HG03354 (cell line): ENCODE results near the gene RHEX.
A peak's percentile ranks its signal among the peaks of the same experiment; 100 is the strongest.

ENCODE experiments used
- ATAC-seq: cut with Tn5 transposase; IDR thresholded peaks from one replicate; pipeline ENCODE4 v1.9.1; 2021; ENCODE audit warnings: mild to moderate bottlenecking; ENCODE audit not compliant: unreplicated experiment, poor library complexity, severe bottlenecking

RHEX gene

DNA sequence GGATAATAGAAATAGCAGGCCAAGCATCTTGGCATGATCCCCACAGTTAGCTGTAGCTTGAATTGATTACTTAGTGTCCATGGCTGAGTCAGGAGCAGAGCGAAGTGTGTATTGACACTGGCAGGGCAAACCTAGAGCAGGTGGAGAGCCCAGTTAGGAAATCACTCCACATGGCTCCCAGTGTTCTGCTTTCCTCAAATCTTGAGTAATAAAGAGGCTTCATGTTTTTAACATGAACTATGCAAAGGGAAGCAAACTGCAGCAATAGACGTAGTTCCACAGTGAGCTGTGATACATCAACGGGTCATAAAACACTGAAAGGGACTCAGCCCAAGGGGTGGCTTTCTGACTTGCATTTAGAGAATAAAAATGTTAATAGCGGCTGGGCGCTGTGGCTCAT, 28.9 kb downstream of the RHEX start:
- ATAC-seq = no peak

DNA sequence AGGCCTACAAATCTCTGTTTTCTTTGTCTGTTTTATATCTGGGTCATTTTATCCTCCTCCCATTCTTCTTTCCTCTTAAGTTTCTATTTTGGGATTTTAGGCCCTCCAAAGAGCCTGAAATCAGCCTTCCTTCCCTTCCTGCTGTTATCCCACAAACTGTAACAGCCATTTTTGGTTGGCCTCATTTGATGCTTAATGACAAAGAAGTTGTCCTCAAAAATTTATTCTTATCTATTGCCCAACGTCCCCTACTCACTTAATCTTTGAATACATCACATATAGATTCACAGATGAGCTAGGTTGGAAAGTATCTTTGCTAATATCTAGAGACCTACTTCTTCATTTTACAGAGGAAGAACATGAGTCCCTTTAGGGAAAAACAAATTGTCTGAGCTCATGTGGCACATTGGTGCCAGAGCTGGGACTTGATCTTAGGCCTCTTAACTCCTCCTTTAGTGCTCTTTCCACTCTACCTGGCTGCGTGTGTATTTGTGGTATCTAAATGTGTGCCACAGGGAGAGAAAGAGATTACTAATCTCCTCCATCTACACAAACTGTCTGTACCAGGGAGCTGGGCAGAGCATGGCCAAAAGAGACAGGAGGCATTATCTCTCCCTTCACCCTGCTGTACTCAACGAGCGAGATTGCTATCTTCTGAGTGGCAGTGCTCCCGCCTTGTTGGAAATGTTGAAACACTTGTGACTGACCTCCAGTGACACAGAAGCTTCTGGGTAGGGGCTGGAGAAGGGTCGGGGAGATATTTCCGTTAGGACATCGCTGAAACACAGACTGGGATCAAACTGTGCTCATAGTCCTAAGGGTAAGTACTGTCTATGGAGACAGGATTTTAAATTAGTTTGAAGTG, 30.1 kb downstream of the RHEX start:
- ATAC-seq = no peak

DNA sequence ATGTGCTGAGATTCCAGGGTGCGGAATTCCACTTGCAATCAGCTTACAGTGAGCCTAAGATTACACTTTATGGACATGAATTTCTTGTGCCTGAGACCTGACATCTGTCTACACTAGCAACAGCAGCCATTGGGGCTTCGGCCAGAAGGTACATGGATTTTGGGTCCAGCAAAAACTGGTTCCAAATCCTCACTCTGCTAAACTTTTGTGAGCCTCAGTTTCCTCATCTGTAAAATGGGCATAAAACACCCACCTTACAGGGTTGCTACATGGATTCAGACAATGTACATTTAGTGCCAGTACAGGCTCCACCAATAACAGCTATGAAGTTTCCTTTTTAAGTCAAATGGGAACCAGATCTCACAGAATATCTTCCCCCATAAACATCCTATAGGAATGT, 30.8 kb downstream of the RHEX start:
- ATAC-seq = no peak

DNA sequence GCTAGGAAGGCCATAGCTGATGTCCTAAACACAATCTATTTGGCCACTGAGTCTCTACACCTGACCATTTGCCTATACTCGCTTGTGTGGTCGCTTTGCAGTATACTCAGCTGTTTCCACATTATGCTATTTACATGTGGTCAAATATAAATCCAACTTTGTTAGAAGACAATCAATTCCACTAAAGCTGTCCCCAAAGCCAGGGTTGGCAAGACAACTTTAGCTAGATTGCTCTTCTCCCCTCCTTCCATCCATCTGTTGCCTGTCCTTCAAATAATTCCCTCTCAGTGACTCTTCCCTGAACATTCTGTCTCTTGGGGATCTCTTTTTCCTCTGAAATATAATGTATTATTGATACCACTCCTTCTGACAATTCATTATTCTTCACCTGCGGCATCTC, 34.1 kb downstream of the RHEX start:
- no peak for ATAC-seq

DNA sequence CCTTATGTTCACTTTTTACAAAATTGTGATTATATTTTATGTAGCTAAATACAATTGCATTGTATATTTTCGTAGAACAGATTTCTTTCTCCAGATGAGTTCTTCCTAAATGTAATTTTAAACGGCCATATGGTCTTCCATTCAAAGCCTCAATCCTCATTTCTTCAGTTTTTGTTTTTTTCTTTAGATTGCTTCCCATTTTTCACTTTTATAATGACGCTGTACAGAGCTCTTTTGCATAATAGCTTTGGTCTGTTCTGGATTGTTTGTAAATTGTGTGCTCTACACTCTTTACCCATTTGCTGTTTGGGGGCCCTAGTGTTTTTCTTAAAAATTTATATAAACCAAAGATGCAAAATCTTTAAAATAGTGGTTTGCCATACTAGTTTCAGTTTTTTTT, 36.4 kb downstream of the RHEX start:
- ATAC-seq = no peak

DNA sequence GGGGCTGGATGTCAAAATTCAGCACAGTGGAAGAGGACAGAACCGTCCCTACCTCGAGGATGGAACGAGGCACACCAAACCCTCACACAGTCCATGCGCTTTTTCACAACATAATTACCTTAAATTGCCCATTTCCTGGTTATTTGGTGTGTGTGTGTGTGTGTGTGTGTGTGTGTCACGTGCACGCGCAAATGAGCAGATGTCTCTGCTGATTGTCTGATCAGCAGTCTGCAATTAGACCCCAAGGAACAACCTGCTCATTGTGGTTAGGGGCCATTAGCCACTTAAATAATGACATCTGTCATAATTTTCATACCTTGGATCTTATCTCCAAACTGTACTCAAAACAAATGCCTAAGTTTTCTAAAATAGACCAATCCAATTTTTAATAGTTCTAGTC, 41.1 kb downstream of the RHEX start:
- ATAC-seq = no peak

DNA sequence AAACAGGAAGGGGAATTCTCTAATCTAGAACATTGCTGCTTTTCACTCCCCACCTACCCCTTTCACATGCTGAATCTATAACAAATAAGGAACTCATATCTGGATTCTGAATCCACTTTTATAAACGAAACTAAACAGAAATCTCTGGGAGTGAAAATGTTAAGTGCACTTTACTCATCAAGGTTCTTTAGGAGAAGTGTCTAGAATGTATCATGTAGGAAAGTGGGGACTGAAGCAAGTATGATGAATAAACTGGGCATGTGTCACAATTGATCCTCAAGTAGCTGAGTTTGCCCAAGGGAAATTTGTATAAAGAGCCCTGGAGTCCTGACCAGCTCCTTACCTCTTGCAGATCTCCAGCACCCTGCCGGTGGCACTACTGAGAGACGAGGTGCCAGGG, 44.4 kb downstream of the RHEX start:
- no peak for ATAC-seq

DNA sequence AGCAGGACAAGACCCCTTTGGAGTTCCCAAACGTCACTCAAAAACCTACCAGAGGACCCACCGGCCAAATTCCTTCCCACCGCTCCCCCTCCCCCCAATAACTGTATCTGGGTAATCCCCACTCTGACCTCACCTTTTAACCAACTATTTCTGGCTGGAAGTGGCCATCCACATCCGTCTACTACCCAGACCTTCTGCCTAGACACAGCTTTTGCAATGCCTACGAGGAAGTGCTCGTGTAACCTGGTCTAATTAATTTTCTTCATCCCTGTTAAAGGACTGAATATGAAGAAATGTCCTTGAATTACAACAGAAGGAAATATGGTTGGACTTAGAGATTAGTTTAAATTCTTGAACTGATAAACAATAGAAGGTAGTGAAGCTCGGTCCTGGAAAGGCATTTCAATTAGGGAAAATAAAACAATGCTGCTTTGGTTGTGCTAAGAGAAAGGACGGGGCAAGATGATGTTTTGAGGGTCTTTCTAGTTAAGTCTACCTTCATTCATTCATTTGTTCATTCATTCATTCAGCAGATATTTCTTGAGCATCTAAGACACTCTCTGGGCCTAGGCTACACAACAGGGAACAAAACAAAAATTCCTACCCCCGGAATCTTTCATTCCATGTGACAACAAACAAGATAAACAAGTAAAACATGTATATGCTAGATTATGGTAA, 45.4 kb downstream of the RHEX start:
- ATAC-seq = no peak

DNA sequence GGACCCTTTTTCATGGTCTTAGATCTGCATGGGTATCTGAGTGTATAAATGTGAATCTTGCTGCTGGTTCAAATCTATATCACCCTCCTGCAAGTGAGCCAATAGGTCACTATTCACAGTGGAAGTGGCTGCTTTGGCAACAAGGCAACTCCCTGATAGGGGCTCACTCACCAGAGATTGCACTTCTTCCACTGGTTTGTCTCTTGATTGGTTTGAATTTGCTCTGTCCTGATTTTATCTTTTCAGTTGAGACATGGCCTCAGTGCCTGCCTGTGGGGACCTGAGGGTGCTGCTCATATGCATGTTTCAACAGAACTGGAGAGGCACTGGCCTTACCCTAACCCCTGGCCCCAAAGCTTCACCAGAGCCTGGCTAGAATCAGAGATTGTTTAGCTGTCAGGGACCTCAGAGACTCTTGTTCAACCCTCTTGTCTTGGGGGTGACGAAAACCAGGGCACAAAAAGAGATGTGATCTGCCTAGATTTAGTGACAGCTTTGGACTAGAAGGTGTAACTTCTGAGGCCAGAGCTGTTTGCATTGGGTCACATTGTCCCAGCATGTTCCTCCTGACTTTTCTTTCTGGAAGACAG, 47.3 kb downstream of the RHEX start:
- no peak for ATAC-seq

DNA sequence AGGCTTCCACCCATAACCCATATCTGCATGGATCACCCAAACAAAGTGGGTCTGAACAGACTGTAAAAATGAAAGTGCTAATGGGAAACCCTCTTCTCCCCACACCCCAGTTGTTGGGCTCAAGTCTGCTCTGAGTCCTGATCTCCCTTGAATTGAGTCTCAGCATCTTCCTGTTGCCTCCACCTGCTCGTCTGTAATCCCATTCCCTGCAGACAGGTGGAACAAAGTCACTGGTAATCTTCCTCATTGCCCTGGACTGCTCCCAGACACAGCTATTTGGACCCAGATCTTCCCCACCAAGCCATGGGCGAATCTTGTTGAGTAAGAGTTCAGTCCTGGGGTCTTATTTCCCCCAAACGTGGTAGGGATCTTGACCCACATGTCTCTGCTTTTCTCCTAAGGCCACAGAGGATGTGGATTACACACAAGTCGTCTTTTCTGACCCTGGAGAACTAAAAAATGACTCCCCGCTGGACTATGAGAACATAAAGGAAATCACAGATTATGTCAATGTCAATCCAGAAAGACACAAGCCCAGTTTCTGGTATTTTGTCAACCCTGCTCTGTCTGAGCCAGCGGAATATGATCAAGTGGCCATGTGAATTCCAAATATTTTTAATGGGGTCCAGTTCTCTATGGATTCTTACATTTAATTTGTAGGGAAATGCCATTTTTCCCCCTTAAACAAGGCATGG, 48.5 kb downstream of the RHEX start:
- ATAC-seq = no peak

DNA sequence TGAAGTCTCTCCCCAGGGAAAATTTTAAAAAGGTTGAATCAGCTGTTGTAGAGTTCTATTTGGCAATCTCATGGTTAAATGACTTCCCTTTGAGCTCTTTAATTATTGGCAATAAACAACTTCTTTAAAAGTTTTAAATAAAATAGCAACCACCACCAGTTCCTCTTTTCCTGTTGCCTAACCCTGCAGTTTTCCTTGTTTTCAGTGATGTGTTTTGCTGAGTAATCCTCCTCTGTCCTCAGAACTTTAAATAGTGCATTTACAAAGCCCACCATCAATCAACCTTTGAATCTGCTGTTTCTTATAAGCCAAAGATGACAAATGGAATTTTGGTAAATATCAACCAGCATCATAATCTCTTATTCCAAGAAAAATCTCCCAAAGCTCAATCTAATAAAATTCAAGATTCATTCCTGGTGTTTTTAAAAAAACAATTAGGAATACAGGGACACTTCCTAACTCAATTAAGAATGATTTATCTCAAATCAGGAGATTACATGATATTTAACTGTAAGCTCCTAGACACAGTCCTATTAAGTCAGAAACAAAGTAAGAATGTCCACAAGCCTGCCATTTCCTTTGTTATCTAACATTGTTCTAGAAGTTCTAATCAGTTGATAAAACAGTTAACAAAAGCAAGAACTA, 49.4 kb downstream of the RHEX start:
- no peak for ATAC-seq

DNA sequence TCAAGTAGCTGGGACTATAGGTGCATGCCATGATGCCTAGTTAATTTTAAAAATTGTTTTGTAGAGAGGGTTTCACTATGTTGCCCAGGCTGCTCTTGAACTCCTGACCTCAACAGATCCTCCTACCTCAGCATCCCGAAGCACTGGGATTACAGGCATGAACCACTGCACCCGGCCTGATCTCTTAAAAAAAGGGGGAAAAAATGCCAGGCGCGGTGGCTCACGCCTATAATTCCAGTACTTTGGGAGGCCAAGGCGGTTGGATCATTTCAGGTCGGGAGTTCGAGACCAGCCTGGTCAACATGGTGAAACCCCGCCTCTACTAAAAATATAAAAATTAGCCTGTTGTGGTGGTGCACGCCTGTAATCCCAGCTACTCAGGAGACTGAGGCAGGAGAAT, 51.0 kb downstream of the RHEX start:
- no peak for ATAC-seq

DNA sequence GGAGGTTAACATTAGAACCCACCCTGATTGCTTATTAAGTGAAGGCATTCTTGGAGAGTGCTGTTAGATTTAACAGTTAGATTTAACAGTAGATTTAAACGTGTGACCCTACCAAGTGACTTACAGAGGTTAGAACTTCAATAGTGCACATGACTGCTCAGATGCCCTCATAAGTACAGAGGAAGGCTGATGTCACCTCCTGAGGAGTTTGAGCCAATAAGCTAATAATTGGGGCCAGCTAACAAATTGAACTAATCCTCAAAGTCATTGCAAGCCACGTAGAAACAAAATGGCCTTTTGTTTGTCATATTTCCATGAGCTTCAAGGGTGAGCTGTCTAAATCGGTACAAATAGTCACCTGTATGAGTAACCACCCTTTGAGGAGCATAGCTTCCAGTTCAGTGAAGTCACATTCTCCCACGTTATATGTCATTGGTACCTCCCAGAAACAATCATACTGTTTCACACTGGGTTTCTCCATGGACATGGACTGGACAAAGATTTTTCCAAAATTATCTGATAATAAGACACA, 52.6 kb downstream of the RHEX start:
- ATAC-seq = no peak

DNA sequence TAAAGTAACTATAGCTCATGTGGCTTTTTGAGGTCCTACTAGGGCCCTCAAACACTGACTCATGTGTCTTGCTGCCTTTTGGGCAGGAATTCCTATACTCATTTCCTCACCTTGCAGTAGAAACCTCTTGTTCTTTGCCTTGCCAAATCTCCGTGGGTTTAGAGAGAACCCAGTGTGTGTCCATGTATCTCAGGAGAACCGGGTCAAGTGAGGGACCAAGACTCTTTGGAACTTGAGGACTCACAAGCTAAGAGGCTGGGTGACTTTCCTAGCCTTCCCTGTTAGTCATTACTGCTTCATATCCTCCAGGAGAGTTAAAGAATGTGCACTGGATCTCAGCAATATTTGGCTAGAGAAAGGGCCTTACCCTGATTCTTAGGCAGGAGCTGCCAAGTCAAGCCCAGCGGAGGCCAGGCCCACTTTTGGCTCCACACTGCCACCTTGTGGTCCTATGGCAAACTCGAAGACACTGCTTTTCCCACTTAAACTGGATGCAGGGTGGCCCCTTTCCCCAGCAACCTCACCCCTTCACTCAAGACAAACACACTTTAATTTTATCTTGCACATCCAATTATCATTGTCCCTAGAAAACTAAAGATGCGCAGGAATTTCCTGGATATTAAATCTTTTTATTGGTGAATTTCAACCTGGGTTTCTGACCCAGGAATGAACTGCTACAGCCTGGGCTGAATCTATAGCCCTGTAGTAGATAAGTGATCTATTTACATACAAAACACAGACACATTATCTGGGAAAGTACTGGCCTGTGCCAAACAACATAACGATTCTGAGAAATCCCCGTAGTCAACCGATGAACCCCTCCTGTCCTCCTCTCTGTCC, 53.6 kb downstream of the RHEX start:
- ATAC-seq = peak; percentile 74

DNA sequence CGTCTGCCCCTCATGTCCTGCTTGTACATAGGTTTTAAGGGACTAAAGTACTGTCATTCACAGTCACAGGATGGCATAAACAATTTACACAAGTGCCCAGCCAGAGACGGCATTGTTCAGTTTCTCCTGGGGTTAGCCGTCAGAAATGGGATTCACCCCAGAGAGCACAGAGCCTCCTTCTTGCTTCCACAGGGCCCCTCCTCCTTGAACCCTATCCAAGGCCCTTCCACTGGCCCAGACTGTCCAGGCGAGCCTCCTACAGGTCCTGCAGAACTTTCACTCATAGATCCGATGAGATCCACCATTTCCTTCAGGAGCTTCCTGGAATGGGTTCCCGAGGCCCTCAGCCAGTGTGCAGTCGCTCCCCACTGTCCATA, 54.2 kb downstream of the RHEX start:
- ATAC-seq = no peak

DNA sequence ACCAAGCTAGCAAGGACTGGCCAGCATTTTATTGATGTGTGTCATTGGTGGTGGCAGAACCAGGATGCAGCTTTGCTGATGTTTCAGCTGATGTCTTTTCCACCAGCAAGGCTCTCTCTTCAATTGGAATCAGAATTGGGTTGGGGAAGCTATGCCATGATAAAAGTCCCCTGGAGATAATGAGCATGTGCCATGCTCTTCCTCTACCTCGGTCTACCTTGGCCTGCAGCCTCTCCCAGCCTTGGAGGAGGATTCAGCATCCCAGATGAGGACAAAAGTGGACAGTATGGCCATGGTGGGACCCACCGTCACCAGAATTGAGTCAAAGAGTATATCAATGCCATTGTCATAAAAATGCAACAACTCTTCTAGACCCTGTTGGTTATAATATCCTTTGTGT, 55.7 kb downstream of the RHEX start:
- no peak for ATAC-seq

DNA sequence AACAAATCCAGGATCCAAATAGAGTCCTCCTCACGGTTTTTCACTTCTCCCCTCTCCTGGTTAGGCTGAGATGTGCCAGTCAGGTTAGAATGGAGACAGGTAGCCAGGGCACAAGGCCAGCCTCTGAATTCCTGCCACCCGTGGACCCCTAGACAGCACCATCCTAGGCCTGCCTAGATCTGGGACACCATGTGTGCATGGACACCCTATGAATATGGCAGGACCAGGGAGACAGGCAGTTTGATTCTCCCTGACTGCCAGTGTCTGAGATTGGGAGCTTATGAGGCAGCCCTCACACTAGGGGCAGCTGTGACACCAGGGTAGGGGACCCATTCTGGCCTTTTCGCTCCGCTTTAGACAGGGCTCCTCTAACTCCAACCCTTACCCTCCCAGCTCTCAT, 56.7 kb downstream of the RHEX start:
- no peak for ATAC-seq

DNA sequence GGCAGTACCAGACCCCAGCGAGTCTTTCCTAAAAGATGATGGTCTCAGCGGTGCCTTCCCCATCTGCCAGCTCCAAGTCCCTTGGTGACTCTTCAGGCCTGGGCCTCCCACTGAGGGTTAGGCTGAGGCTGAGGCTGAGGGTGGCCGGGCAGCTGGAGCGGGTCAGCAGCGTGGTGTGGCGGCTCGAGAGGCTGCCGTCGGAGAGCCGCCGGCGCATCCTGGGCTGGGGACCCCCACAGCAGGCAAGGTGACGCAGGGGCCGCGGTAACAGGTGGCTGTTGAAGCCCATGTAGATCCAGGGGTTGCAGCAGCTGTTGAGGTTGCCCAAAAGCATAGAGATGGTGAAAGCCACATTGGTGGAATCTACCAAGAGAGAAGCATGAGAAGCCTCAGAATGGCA, 57.2 kb downstream of the RHEX start:
- no peak for ATAC-seq

DNA sequence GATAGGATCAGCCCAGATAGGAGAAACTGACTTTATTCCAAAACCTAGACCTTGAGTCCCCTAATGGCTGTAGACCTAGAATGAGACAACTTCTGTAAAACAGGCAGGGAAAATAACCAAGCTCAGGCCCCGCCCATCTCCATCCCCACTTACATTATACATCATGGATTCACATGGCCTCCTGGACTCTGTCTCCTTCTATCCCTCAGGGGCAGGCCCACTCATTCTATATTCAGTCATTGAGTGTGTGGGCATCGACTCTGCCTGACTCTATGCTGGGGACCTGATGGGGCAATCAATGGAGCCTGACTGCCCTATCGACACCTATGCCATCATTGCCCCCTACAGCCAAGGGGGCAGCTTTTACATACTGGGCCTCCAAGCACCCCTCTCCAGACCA, 57.8 kb downstream of the RHEX start:
- no peak for ATAC-seq
